OCI-LY1 (cell line): ENCODE measurements around the gene SELENOP.
"Not testable (repeated sequence)": the region's sequence is repeated elsewhere in the genome, so short reads cannot be mapped to it uniquely, and the experiment has no call there.

Experiments
- H2AFZ ChIP-seq: fragments of 200-600 bp; sonication (generic), shearing (Covaris generic); 2 replicates; pipeline ENCODE4 v1.6.0; 2014; ENCODE audit warnings: antibody characterized with exemption, mild to moderate bottlenecking, low read length
- H3F3A ChIP-seq: fragments of 200-600 bp; sonication (generic), shearing (Covaris generic); 2 replicates; pipeline ENCODE4 v1.6.0; 2014; ENCODE audit warnings: mild to moderate bottlenecking, antibody characterized with exemption, low read length, moderate library complexity; ENCODE audit not compliant: insufficient read depth
- H3K27ac ChIP-seq: fragments of 200-600 bp; sonication (generic); 2 replicates; pipeline ENCODE4 v1.5.1; 2014; ENCODE audit warnings: low read length, mixed run types, mild to moderate bottlenecking, low read depth; ENCODE audit not compliant: poor library complexity, severe bottlenecking
- H3K27me3 ChIP-seq: fragments of 200-600 bp; sonication (generic); 2 replicates; pipeline ENCODE4 v1.6.0; 2014; ENCODE audit warnings: antibody characterized with exemption, mild to moderate bottlenecking, low read length, moderate library complexity; ENCODE audit not compliant: insufficient read depth
- H3K36me3 ChIP-seq: fragments of 200-600 bp; sonication (generic); 2 replicates; pipeline ENCODE4 v1.6.1; 2014; ENCODE audit warnings: mild to moderate bottlenecking, antibody characterized with exemption, low read length, moderate library complexity, mixed read lengths; ENCODE audit not compliant: insufficient read depth
- H3K4me1 ChIP-seq: fragments of 200-600 bp; sonication (generic); 2 replicates; pipeline ENCODE4 v1.5.1; 2014; ENCODE audit warnings: mild to moderate bottlenecking, low read length, moderate library complexity; ENCODE audit not compliant: insufficient read depth, severe bottlenecking
- H3K4me2 ChIP-seq: fragments of 200-600 bp; sonication (generic), shearing (Covaris generic); 2 replicates; pipeline ENCODE4 v1.6.1; 2014; ENCODE audit warnings: low read length
- H3K4me3 ChIP-seq: fragments of 200-600 bp; sonication (generic); 2 replicates; pipeline ENCODE4 v1.5.1; 2014; ENCODE audit warnings: low read length, low read depth, mild to moderate bottlenecking, mixed read lengths; ENCODE audit not compliant: poor library complexity, severe bottlenecking
- H3K79me2 ChIP-seq: fragments of 200-600 bp; shearing (Covaris generic); 2 replicates; pipeline ENCODE4 v1.6.1; 2016; ENCODE audit warnings: mixed run types, low read length, mixed read lengths; ENCODE audit not compliant: insufficient read depth
- H3K9ac ChIP-seq: fragments of 200-600 bp; sonication (generic), shearing (Covaris generic); 2 replicates; pipeline ENCODE4 v1.6.1; 2014; ENCODE audit warnings: mild to moderate bottlenecking, low read length, mixed read lengths
- H3K9me2 ChIP-seq: fragments of 200-600 bp; sonication (generic), shearing (Covaris generic); 2 replicates; pipeline ENCODE4 v1.6.1; 2014; ENCODE audit warnings: low read depth, mild to moderate bottlenecking, low read length, mixed read lengths
- H3K9me3 ChIP-seq: fragments of 200-600 bp; shearing (Covaris generic); 2 replicates; pipeline ENCODE4 v1.6.1; 2014; ENCODE audit warnings: low read length, mixed read lengths
- H4K20me1 ChIP-seq: fragments of 200-600 bp; sonication (generic), shearing (Covaris generic); 2 replicates; pipeline ENCODE4 v1.6.0; 2016; ENCODE audit warnings: mild to moderate bottlenecking, low read length; ENCODE audit not compliant: insufficient read depth
- CTCF ChIP-seq: fragments of 200-600 bp; sonication (generic), shearing (Covaris generic); IDR thresholded peaks from 2 replicates; pipeline ENCODE4 v1.5.1; 2017; ENCODE audit warnings: mild to moderate bottlenecking, antibody characterized with exemption, low read length, moderate library complexity, mixed read lengths
- EZH2 ChIP-seq: fragments of 200-600 bp; sonication (generic), shearing (Covaris generic); IDR thresholded peaks from 2 replicates; pipeline ENCODE4 v1.8.0; 2017; ENCODE audit warnings: borderline replicate concordance, mixed run types, mild to moderate bottlenecking, antibody characterized with exemption, low read length, moderate library complexity, mixed read lengths

Gene SELENOP

GRCh38 chr5:42852826-42853225 lies 41.1 kb upstream of the SELENOP start:
- no peaks in the 10 kb centered on the region for H3K36me3 ChIP-seq
- TF ChIP-seq CTCF (no peak), EZH2 (no peak)
- H3K27ac ChIP-seq = no peak overlapping the region
- no peak overlapping the region for H2AFZ ChIP-seq
- H4K20me1 ChIP-seq = no peaks in the 10 kb centered on the region
- H3K9me2 ChIP-seq = no peaks in the 10 kb centered on the region
- H3F3A ChIP-seq = no peaks in the 10 kb centered on the region
- no peaks in the 10 kb centered on the region for H3K9me3 ChIP-seq
- H3K4me3 ChIP-seq = no peak overlapping the region
- no peaks in the 10 kb centered on the region for H3K27me3 ChIP-seq
- no peak overlapping the region for H3K9ac ChIP-seq
- H3K79me2 ChIP-seq = no peaks in the 10 kb centered on the region
- no peak overlapping the region for H3K4me2 ChIP-seq
- H3K4me1 ChIP-seq = no peaks in the 10 kb centered on the region

- no peaks in the 10 kb centered on the region for H4K20me1 ChIP-seq
- no peaks in the 10 kb centered on the region for H3F3A ChIP-seq
- no peaks in the 10 kb centered on the region for H3K27me3 ChIP-seq
- H3K4me2 ChIP-seq = no peak overlapping the region
- H3K27ac ChIP-seq = no peak overlapping the region
- H3K9me2 ChIP-seq = no peaks in the 10 kb centered on the region
- no peaks in the 10 kb centered on the region for H3K36me3 ChIP-seq
- H3K9ac ChIP-seq = no peak overlapping the region
- no peak overlapping the region for H2AFZ ChIP-seq
- no peaks in the 10 kb centered on the region for H3K4me1 ChIP-seq
- H3K79me2 ChIP-seq = no peaks in the 10 kb centered on the region
- no peak overlapping the region for H3K4me3 ChIP-seq
- no peak for TF ChIP-seq EZH2
- TF ChIP-seq CTCF = no peak
- no peaks in the 10 kb centered on the region for H3K9me3 ChIP-seq
Measured at GRCh38 chr5:42851481-42851880, 39.8 kb upstream of the SELENOP start.

- H3K9me2 ChIP-seq = no peaks in the 10 kb centered on the region
- no peaks in the 10 kb centered on the region for H3K4me1 ChIP-seq
- H2AFZ ChIP-seq = no peak overlapping the region
- no peak overlapping the region for H3K4me3 ChIP-seq
- no peaks in the 10 kb centered on the region for H3K79me2 ChIP-seq
- no peak overlapping the region for H3K27ac ChIP-seq
- H3K9me3 ChIP-seq = no peaks in the 10 kb centered on the region
- no peak overlapping the region for H3K4me2 ChIP-seq
- H3K27me3 ChIP-seq = no peaks in the 10 kb centered on the region
- H4K20me1 ChIP-seq = no peaks in the 10 kb centered on the region
- no peak for TF ChIP-seq EZH2
- TF ChIP-seq CTCF = no peak
- no peak overlapping the region for H3K9ac ChIP-seq
- H3F3A ChIP-seq = no peaks in the 10 kb centered on the region
- no peaks in the 10 kb centered on the region for H3K36me3 ChIP-seq
Measured at GRCh38 chr5:42848545-42848944, 36.9 kb upstream of the SELENOP start.

- not testable (repeated sequence) for H3K4me2 ChIP-seq, H3K79me2 ChIP-seq, H3F3A ChIP-seq, H3K9me2 ChIP-seq, H3K36me3 ChIP-seq, H3K4me1 ChIP-seq, H3K9ac ChIP-seq, H3K9me3 ChIP-seq, H3K4me3 ChIP-seq, H4K20me1 ChIP-seq, H2AFZ ChIP-seq, H3K27ac ChIP-seq, H3K27me3 ChIP-seq
Measured at GRCh38 chr5:42844408-42844807, 32.7 kb upstream of the SELENOP start.
